NB4 (cell line): Measurements from ENCODE around the gene EXD3.
A peak's percentile ranks its signal among the peaks of the same experiment; 100 is the strongest.

Source experiments
- CTCF ChIP-seq: IDR thresholded peaks from one replicate; pipeline ENCODE4 v1.5.1; 2012; ENCODE audit warnings: low read depth, low read length
- MYC ChIP-seq: IDR thresholded peaks from 2 replicates; pipeline ENCODE4 v1.6.1; 2011; ENCODE audit warnings: low read depth, low read length

DNA sequence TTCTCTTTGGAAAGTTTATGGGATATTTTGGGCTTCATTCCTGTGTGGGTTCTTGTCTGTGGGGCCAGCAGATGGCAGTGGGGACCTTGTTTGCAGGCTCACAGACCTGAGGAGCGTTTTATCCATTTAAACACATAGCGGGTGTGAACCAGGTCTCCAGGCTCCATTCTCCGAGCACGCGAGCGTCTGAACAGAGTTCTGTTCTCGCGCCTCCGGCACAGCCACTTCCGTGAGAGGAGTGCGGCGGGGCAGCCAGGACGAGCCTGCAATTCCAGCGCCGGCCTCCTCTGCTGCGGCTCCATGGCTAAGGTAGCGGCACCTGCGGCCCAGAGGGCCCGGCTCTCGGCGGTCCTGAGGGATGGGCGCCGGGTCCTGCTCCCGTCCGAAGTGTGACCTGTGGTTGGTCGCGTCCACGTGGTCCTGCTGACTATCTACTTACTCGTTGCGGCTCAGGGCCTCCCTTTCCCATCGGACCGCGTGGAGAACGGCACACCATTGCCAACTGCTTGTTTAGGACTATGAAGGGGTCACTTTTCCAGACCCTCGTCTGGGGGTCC lies 128.2 kb downstream of the EXD3 start:
- TF ChIP-seq CTCF (peak; percentile 29), MYC (no peak)
